Stimulated activated CD8-positive, alpha-beta memory T cell treated with anti-CD3 and anti-CD28 coated beads, Interleukin-12 subunit alpha, Interleukin-12 subunit beta, amount 100 ng/mL, for 4 hours (primary cell): ENCODE data around the gene GATAD2B.
"Not testable (repeated sequence)": the region's sequence is repeated elsewhere in the genome, so short reads cannot be mapped to it uniquely, and the experiment has no call there.

ENCODE experiments used
- DNase-seq: peaks from one replicate; pipeline ENCODE4 v3.0.0-alpha.2; 2020; ENCODE audit warnings: low read depth

The GATAD2B gene

DNA sequence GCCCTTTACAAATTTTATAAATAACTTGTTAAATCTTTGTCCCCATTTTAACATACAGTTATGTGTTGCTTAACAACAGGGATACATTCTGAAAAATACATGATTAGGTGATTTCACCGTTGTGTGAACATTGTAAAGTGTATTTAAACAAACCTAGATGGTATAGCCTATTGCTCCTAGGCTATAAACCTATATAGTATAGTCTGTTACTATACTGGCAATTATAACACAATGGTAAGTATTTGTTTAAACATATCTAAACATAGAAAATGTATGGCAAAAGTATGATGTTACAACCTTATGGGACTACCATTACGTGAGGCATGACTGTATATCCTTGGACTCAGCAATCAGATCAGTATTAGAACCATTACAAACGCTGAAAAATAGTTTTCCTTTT lies 36.6 kb downstream of the GATAD2B start:
- no peak for DNase-seq

- DNase-seq: no peak
These were observed 39.5 kb downstream of the GATAD2B start for GRCh38 chr1:153883223-153883622.

GRCh38 chr1:153882296-153882912 lies 40.4 kb downstream of the GATAD2B start:
- DNase-seq: no peak

GRCh38 chr1:153881751-153882150 lies 41.0 kb downstream of the GATAD2B start:
- DNase-seq: no peak

DNA sequence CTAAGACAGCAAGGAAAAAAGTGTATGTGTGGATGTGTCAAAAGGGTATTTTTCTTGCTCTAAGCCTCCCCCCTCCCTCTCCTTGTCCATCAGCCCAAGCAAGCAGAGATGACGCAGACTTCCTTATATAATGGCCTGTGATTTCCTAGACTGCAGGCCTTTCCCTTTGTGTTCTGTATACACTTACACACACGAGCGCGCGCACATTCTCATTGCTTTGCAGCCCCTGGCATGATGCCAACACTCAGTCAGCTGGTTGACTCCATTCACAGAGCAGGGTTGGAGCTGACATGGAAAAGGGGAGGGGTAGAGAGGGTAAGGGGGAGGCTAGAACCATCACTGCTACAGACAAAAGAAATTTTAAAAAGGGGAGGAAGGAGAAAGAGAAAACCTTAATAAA lies 41.8 kb downstream of the GATAD2B start:
- no peak for DNase-seq

GRCh38 chr1:153880024-153880423 lies 42.7 kb downstream of the GATAD2B start:
- no peak for DNase-seq

- no peak for DNase-seq
These were observed 45.7 kb downstream of the GATAD2B start for GRCh38 chr1:153877112-153877511.

DNA sequence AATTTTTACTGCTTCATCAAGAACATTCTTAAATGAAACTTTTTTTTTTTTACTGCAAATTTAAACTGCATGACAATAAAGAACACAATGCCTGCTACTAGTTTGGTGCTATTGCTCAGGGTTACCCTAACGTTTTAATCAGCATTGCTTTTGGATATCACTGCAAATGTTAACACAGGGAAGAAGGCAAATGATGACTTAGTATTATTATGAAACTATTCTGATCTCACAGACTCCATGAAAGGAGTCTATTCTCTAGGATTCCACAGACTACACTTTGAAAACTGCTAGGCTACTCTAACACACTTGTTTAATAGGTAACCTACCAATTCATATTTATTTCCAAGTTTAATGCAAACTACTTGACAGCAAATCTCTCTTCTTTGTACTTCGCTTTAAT lies 49.8 kb downstream of the GATAD2B start:
- DNase-seq: no peak

DNA sequence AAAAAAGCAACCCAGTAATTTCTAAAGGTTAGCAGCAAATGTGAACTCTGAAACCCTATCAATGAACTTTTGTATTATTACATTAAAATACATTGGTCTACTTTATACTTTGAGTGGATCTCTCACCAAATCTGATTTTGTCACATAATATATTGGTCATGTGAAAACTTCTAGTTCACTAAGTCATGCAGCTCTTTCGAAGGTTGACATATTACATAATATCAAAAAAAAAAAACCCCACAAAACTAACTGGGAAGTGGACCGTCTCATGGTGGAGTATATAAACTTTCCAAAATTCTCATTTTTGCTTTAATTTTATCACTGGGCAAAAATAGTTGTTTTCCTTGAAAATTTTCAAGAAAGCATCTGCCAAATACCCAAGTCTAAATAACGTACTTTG lies 50.4 kb downstream of the GATAD2B start:
- no peak for DNase-seq

GRCh38 chr1:153869486-153869885 lies 53.3 kb downstream of the GATAD2B start:
- no peak for DNase-seq

DNA sequence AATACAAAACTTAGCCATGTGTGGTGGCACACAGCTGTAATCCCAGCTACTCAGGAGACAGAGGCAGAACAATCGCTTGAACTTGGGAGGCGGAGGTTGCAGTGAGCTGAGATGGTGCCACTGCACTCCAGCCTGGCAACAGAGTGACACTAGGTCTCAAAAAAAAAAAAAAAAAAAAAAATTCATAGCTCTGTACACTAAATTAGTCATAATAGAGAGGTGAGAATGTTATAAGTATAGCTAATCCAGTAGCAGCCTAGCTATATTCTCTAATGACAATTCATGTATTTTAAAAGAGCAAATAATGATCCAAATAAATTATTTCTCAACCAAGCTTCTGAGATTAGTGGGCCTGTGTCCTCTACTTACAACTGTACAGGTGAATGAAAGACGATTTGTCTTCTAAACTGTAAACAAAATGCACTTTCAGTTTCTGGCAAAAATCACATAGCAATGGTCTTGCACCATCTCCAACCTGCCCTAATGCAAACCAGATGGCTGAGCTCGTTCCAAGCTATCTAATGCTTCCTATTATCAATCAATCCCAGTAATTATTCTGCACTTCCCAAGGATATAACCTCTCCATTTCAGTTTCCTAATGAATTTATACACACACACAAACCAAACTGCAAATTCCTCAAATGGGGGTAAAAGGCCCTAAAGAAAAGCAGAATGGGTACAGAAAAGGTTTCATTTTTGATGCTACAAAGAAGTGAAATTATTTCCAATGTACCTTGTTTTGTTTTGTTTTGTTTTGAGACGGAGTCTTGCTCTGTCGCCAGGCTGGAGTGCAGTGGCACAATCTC lies 56.5 kb downstream of the GATAD2B start:
- DNase-seq: no peak

GRCh38 chr1:153860285-153860684 lies 62.5 kb downstream of the GATAD2B start:
- DNase-seq: no peak

DNA sequence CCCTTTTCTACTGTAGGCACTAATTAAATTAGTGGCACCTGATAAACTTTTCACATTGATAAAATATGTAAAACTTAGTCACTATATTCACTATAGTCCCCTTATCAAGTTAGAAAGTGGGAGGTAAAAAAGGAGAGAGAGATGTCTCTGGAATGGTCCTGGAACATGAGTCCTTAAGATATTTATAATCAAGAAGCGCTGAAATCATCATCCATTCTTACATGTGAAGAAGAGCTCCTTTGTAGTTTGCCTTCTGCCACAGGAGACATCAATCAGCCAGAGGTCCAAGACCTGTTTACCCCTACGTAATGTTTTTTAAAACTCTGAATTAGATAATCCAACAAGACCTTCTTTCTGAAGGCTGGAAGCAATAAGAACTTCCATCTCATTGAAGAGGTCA lies 65.3 kb downstream of the GATAD2B start:
- DNase-seq: no peak

DNA sequence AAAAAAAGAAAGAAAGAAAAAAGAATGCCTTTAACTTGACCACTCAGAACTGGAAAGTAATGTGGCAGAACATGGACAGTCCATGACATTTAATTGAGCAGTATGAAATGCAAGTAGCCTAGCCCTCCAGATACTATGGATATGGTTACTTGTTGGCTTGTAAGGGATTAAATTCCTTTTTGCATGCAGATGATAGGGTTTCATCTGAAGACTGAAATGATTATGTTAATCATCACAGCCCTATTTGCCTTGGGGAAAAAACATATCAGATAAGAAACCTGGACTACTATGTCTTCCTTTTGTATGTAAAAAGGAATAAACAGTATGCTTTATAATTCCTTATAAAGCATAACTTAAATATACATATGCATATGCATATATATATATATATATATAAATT lies 66.0 kb downstream of the GATAD2B start:
- DNase-seq: no peak

- no peak for DNase-seq
These were observed 70.6 kb downstream of the GATAD2B start for GRCh38 chr1:153852170-153852569.

- DNase-seq: no peak
These were observed 73.1 kb downstream of the GATAD2B start for GRCh38 chr1:153849487-153850185.

DNA sequence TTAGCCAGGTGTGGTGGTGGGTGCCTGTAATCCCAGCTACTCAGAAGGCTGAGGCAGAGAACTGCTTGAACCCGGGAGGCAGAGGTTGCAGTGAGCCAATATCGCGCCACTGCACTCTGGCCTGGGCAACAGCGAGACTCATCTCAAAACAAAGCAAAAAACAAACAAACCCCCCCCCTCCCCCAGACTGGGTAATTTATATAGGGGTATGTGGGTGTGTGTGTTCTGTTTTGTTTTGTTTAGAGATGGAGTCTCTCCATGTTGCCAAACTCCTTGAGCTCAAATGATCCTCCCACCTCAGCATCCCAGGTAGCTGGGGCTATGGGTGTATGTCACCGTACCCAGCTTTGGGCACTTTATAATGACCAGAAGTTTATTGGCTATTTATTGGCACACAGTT lies 74.0 kb downstream of the GATAD2B start:
- DNase-seq: no peak

GRCh38 chr1:153845158-153845557 lies 77.6 kb downstream of the GATAD2B start:
- DNase-seq: no peak

GRCh38 chr1:153844349-153844748 lies 78.4 kb downstream of the GATAD2B start:
- not testable (repeated sequence) for DNase-seq

GRCh38 chr1:153842006-153842471 lies 80.7 kb downstream of the GATAD2B start:
- no peak for DNase-seq

DNA sequence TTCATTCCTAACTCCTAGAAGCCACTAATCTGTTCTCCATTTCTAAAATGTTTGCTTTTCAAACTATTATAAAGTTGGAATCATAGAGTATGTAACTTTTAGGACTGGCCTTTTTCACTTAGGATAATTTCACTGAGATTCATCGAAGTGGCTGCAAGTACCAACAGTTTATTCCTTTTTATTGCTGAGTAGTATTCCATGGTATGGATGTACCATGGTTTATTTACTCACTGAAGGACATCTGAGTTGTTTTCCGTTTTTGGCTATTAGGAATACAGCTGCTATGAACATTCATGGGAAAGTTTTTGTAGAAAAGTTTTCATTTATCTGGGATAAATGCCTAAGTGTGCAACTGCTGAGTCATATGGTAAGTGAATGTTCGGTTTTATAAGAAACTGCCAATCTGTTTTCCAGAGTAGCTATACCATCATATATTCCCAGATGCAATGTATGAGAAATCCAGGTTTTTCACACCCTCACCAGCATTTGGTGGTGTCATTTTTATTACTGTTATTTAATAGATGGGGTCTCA lies 81.2 kb downstream of the GATAD2B start:
- DNase-seq: no peak

- not testable (repeated sequence) for DNase-seq
These were observed 82.0 kb downstream of the GATAD2B start for GRCh38 chr1:153840774-153841173.

DNA sequence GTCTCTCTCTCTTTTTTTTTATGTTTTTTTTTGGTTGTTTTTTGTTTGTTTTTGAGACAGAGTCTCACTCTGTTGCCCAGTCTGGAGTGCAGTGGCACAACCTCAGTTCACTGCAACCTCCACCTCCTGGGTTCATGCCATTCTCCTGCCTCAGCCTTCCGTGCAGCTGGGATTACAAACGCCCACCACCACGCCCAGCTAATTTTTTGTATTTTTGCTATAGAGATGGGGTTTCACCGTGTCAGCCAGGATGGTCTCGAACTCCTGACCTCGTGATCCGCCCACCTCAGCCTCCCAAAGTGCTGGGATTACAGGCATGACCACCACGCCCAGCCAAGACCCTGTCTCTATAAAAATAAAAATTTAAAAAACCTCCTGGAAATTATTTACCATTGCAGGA lies 88.8 kb downstream of the GATAD2B start:
- DNase-seq: not testable (repeated sequence)
